Mesenteric fat pad (tissue), 1 donor: ENCODE data around the gene IPO9. TPM values are rescaled to one million over a fixed set of nuclear protein-coding genes. Genes with fewer than 3 reads are reported as not detected.

Experiments
- microRNA-seq: library from miRNA; unstranded; fragments of <30 nt; microRNA quantifications from one replicate; pipeline ENCODE4 v1.2.0, GENCODE V29; 2020; ENCODE audit warnings: borderline number of aligned reads
- total RNA-seq: library from RNA; stranded (reverse); fragmentation: NEBNext Ultra II Directional; extraction: Animal tissue kit (Norgen Biotek cat#: 25700); gene quantifications from one replicate; pipeline ENCODE4 v1.2.1, GENCODE V29; 2021
- donor health status: DM: yes; HTN: yes; CAD: no.

Gene IPO9
- total RNA-seq, 1 donor from 2014 or later: 40.9 TPM

Small RNAs within 50 kb of the gene (microRNA-seq; reads per million reads assigned to microRNA genes)
- gene MIR1231 (not detected), gene MIR6739 (not detected)

Other genes starting within 250 kb of the IPO9 start
- gene SHISA4, start 59.7 kb downstream of the IPO9 start, total RNA-seq: 10.3 TPM
- gene LMOD1, start 117.4 kb downstream of the IPO9 start, total RNA-seq: 26.5 TPM
- 61.7 TPM for gene TIMM17A, start 126.3 kb downstream of the IPO9 start, total RNA-seq
- gene RNPEP, start 153.5 kb downstream of the IPO9 start, total RNA-seq: 40.7 TPM
- 1.9 TPM for gene ELF3, start 181.4 kb downstream of the IPO9 start, total RNA-seq